Measurements from ENCODE around the gene R3HDML.

The R3HDML gene

GRCh38 chr20:44306927-44307326 lies 29.9 kb upstream of the R3HDML start:
- TF ChIP-seq CTCF (IDR thresholded peaks at IDR 0.05) = no peak
- Histone ChIP-seq H3K27me3 (no peaks in the 10 kb centered on the region), H3K4me1 (ENCODE audit: control insufficient read depth in 1 of 2, insufficient read depth in 1 of 2, low read depth in 1 of 2, low read length in 1 of 2) (peaks cover 14 to 19% of the 10 kb centered on the region in 2 experiments), H3K4me3 (ENCODE audit: low read depth in 1 of 2, low read length in 1 of 2) (no peak overlapping the region), H3K36me3 (no peaks in the 10 kb centered on the region), H3K27ac (no peak overlapping the region), H3K9me3 (no peaks in the 10 kb centered on the region)

GRCh38 chr20:44309763-44310663 lies 26.8 kb upstream of the R3HDML start:
- Histone ChIP-seq H3K27me3 (peaks cover 20% of the 10 kb centered on the region), H3K4me3 (ENCODE audit: low read depth in 1 of 2, low read length in 1 of 2) (peak overlapping the region; percentile 71 to 85), H3K9me3 (no peaks in the 10 kb centered on the region), H3K27ac (no peak overlapping the region), H3K4me1 (ENCODE audit: control insufficient read depth in 1 of 2, insufficient read depth in 1 of 2, low read depth in 1 of 2, low read length in 1 of 2) (peaks cover 14 to 19% of the 10 kb centered on the region in 2 experiments), H3K36me3 (no peaks in the 10 kb centered on the region)
- no peak for TF ChIP-seq CTCF (IDR thresholded peaks at IDR 0.05)

GRCh38 chr20:44310664-44311639 lies 25.9 kb upstream of the R3HDML start, which contains the start of gene FITM2:
Gene FITM2, minus strand, starts transcription at chr20:44311202. Its CDS starts 54 bp downstream, at chr20:44311148.
- H3K27ac ChIP-seq = peak within 1 kb of the TSS; percentile 42
- peak; percentile 95 for TF ChIP-seq CTCF (IDR thresholded peaks at IDR 0.05)
- H3K27me3 ChIP-seq = peaks cover 22% of the 10 kb centered on the region
- no peaks in the 10 kb centered on the region for H3K9me3 ChIP-seq
- no peaks in the 10 kb centered on the region for H3K36me3 ChIP-seq
- H3K4me1 ChIP-seq (ENCODE audit: control insufficient read depth in 1 of 2, insufficient read depth in 1 of 2, low read depth in 1 of 2, low read length in 1 of 2) = peaks cover 14 to 19% of the 10 kb centered on the region in 2 experiments
- peak within 1 kb of the TSS; percentile 71 to 85 for H3K4me3 ChIP-seq (ENCODE audit: low read depth in 1 of 2, low read length in 1 of 2)

- Histone ChIP-seq H3K4me1 (ENCODE audit: control insufficient read depth in 1 of 2, insufficient read depth in 1 of 2, low read depth in 1 of 2, low read length in 1 of 2) (peaks cover 14 to 16% of the 10 kb centered on the region in 2 experiments), H3K9me3 (no peaks in the 10 kb centered on the region), H3K4me3 (ENCODE audit: low read depth in 1 of 2, low read length in 1 of 2) (no peak overlapping the region), H3K36me3 (no peaks in the 10 kb centered on the region), H3K27ac (no peak overlapping the region), H3K27me3 (peaks cover 47% of the 10 kb centered on the region)
- TF ChIP-seq CTCF (IDR thresholded peaks at IDR 0.05) = no peak
Measured at GRCh38 chr20:44314870-44315269, 22.0 kb upstream of the R3HDML start.

GRCh38 chr20:44319839-44320422 lies 16.9 kb upstream of the R3HDML start:
- Histone ChIP-seq H3K36me3 (no peaks in the 10 kb centered on the region), H3K27me3 (peaks cover 58% of the 10 kb centered on the region), H3K4me1 (ENCODE audit: control insufficient read depth in 1 of 2, insufficient read depth in 1 of 2, low read depth in 1 of 2, low read length in 1 of 2) (no peaks in the 10 kb centered on the region), H3K4me3 (ENCODE audit: low read depth in 1 of 2, low read length in 1 of 2) (no peak overlapping the region), H3K9me3 (no peaks in the 10 kb centered on the region), H3K27ac (no peak overlapping the region)
- TF ChIP-seq CTCF (IDR thresholded peaks at IDR 0.05) = no peak

Measured in neutrophil (primary cell).